PC-9 (cell line): Measurements from ENCODE around the gene CCDC106.

ENCODE experiments used
- EZH2 ChIP-seq: fragments of 200-600 bp; sonication (generic); IDR thresholded peaks from 2 replicates; pipeline ENCODE4 v1.8.0; 2017; ENCODE audit warnings: antibody characterized with exemption, low read depth
- TF ChIP-seq, protein P1 (sequence below): fragments of 200-600 bp; sonication (generic); conservative IDR thresholded peaks from 2 replicates; pipeline ENCODE4 v1.6.1; 2017; ENCODE audit warnings: mixed run types, antibody characterized with exemption, mild to moderate bottlenecking, moderate library complexity

DNA sequence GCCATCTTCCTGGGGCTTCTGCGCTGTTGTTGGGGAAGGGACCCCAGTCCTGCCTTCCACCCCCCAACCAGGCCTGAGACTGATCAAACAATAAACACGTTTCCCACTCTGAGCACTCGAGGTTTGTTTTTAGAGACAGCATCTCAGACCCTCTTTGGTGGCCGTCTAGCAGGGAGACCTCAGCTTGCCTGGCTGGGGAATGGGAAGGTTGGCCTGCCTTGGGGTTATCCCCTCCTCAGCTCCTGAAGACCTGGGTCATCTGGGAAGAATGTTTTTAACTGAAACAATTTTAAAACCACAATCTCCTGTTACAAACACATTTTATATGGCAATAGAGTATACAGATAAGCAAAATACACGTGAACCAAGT, 2.5 kb upstream of the CCDC106 start:
- TF ChIP-seq, protein P1, sequence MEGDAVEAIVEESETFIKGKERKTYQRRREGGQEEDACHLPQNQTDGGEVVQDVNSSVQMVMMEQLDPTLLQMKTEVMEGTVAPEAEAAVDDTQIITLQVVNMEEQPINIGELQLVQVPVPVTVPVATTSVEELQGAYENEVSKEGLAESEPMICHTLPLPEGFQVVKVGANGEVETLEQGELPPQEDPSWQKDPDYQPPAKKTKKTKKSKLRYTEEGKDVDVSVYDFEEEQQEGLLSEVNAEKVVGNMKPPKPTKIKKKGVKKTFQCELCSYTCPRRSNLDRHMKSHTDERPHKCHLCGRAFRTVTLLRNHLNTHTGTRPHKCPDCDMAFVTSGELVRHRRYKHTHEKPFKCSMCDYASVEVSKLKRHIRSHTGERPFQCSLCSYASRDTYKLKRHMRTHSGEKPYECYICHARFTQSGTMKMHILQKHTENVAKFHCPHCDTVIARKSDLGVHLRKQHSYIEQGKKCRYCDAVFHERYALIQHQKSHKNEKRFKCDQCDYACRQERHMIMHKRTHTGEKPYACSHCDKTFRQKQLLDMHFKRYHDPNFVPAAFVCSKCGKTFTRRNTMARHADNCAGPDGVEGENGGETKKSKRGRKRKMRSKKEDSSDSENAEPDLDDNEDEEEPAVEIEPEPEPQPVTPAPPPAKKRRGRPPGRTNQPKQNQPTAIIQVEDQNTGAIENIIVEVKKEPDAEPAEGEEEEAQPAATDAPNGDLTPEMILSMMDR = no peak
- no peak for TF ChIP-seq EZH2
